Stomach (tissue), 9 donors: Measurements from ENCODE around the gene RING1. TPM values are rescaled to one million over a fixed set of nuclear protein-coding genes. Genes with fewer than 3 reads are reported as not detected.
A peak's percentile ranks its signal among the peaks of the same experiment; 100 is the strongest.

Experiments
- DNase-seq, 2 donors: peaks; one replicate each; pipeline versions ENCODE4 v3.0.0 to v3.0.0-alpha.2; 2013 to 2019
- H3K27ac ChIP-seq, 5 donors: fragments of 200-600 bp in 4 of 5; sonication (generic) in 4 of 5; one replicate each; pipeline ENCODE4 v1.5.1; 2013 to 2019; ENCODE audit warnings: mild to moderate bottlenecking in 1 of 5, moderate library complexity in 1 of 5
- H3K27me3 ChIP-seq, 3 donors: fragments of 200-600 bp; sonication (generic); one replicate each; pipeline ENCODE4 v1.5.1; 2017 to 2019; ENCODE audit warnings: mixed run types in 1 of 3
- H3K36me3 ChIP-seq, 4 donors: fragments of 200-600 bp; sonication (generic); 1 replicate in 3 of 4; 2 replicates in 1 of 4; pipeline ENCODE4 v1.5.1; 2016 to 2019
- H3K4me1 ChIP-seq, 4 donors: fragments of 200-600 bp; sonication (generic); one replicate each; pipeline ENCODE4 v1.5.1; 2016 to 2019
- H3K4me3 ChIP-seq, 4 donors: fragments of 200-600 bp; sonication (generic) in 3 of 4; one replicate each; pipeline ENCODE4 v1.5.1; 2016 to 2019; ENCODE audit warnings: mild to moderate bottlenecking in 1 of 4
- H3K9me3 ChIP-seq, 4 donors: fragments of 200-600 bp; sonication (generic); one replicate each; pipeline ENCODE4 v1.5.1; 2016 to 2019
- CTCF ChIP-seq, 7 experiments: fragments of 450-650 bp in 4 of 7; fragments of 200-600 bp in 3 of 7; sonication (generic) in 3 of 7; IDR thresholded peaks; one replicate each; pipeline ENCODE4 v1.5.1; 2016 to 2019; ENCODE audit warnings: antibody characterized with exemption in 7 of 7, control low read depth in 2 of 7, mild to moderate bottlenecking in 1 of 7
- EP300 ChIP-seq: sonication (generic); formaldehyde crosslinking; IDR thresholded peaks from one replicate; pipeline ENCODE4 v1.6.1; 2017; ENCODE audit warnings: antibody characterized with exemption
- POLR2A ChIP-seq, 4 donors: fragments of 450-650 bp; IDR thresholded peaks; one replicate each; pipeline ENCODE4 v1.6.1; 2016; ENCODE audit warnings: antibody characterized with exemption in 4 of 4, control low read depth in 2 of 4, mild to moderate bottlenecking in 1 of 4, moderate library complexity in 1 of 4
- POLR2AphosphoS5 ChIP-seq, 3 donors: sonication (generic); formaldehyde crosslinking; IDR thresholded peaks; one replicate each; pipeline ENCODE4 v1.6.1; 2016; ENCODE audit warnings: antibody characterized with exemption in 3 of 3
- WGBS, 5 donors: extraction: QIAGEN DNeasy Blood & Tissue Kit in 3 of 5; methylation state at CpG; one replicate each; pipeline versions ENCODE4 v1.1.5 to v1.1.7; 2013 to 2018; 5-methylcytosine and 5-hydroxymethylcytosine counted together
- intact Hi-C: fragments of 100-400 bp; cut with DNase I; formaldehyde crosslinking; loops from one replicate; pipeline ENCODE4 v1.15.1; 2023; ENCODE audit warnings: low total_unique reads
- polyA plus RNA-seq, 3 donors: library from polyadenylated mRNA; stranded (reverse); fragments of 200-250 nt; gene quantifications; one replicate each; pipeline ENCODE4 v1.2.3, GENCODE V29; 2013
- total RNA-seq, 5 donors: library from RNA; depleted of rRNA; stranded (reverse); fragments of >200 nt; gene quantifications; one replicate each; pipeline versions ENCODE4 v1.1.0 to v1.2.3, GENCODE V29; 2014 to 2016
- donor health status: healthy with polysubstance abuse.
- donor health status: Bipolar disorder and iron deficiency.
- donor health status: healthy.

The RING1 gene
- total and polyA plus RNA-seq, 8 donors: 14.3 to 140 (median 28.9) TPM

DNA sequence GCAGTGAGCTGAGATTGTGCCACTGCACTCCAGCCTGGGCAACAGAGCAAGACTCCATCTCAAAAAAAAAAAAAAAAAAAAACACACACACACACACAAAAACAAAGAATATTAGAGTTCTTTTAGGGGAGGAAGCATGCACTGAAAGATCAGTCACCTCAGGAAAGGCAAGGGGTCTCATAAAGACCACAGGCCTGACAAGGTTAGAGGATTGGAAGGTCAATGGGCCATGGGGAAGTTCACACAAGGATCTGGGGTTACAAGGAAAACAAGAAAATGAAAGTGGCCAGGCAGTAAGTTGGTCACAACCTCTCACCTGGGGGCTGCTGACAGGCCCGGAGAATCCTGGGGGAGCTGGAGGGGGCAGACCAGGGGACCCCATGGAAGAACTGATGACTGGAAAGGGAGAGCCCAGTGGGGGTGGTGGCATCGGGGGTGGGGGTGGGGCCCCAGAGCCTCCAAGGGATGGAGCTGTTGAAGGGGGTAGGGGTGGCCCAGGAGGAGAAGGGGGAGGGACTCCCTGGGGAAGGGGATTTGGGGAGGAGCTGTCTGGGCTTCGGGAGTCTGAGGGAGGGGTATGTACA, 9.4 kb upstream of the RING1 start:
- Histone ChIP-seq H3K4me1 (peaks cover 44 to 60% (median 58%) of the 10 kb centered on the region in 4 donors), H3K9me3 (no peaks in the 10 kb centered on the region), H3K36me3 (peaks cover 50 to 65% (median 60%) of the 10 kb centered on the region in 4 donors), H3K27me3 (no peaks in the 10 kb centered on the region), H3K27ac (peak overlapping the region; percentile 9 to 98 (median 97)), H3K4me3 (peak overlapping the region; percentile 77 to 94 (median 86))
- TF ChIP-seq POLR2AphosphoS5 (IDR thresholded peaks at IDR 0.05) (no peak), EP300 (no peak), POLR2A (IDR thresholded peaks at IDR 0.05) (no peak), CTCF (IDR thresholded peaks at IDR 0.05) (no peak)
- DNase-seq: no peak
- 16 to 39% (median 25%) methylated on average over 3 of the region's 3 CpGs for WGBS, 5 donors
- intact Hi-C loops: no loop called here

DNA sequence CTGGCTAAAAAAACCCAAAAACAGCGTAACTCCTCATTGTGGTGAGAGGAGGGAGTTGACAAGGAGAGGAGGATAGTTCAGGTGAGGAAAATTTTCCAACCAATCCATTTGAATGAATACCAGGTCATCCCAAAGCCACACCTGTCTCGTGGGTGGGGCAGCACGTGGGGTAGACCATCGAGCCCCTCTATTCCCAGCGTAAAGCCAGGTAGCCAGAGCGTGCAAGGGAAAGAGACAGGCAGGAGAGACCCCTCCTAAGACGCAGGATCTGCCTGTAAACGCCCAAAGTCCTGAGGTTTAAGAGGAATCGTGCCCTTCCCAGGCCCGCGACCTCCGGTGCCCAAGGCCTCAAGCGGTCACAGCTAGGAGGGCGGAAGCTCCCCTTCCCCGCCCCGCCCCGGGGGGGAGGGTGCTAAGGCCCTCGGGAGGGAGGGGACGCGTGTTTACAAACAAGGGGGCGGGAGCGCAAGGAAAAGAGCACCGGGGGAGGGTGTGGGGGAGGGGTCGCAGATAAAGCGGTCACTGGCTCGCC, 8.5 kb upstream of the RING1 start:
- H3K36me3 ChIP-seq: peaks cover 42 to 57% (median 52%) of the 10 kb centered on the region in 4 donors
- H3K4me3 ChIP-seq: peak overlapping the region; percentile 77 to 94 (median 86)
- TF ChIP-seq POLR2AphosphoS5 (IDR thresholded peaks at IDR 0.05): no peak
- no peak for TF ChIP-seq POLR2A (IDR thresholded peaks at IDR 0.05)
- no peak for TF ChIP-seq CTCF (IDR thresholded peaks at IDR 0.05)
- no peak for TF ChIP-seq EP300
- H3K9me3 ChIP-seq: no peaks in the 10 kb centered on the region
- intact Hi-C loops: no loop called here
- H3K27me3 ChIP-seq: no peaks in the 10 kb centered on the region
- DNase-seq: peak; percentile 75 to 89
- peaks cover 50 to 68% (median 66%) of the 10 kb centered on the region in 4 donors for H3K4me1 ChIP-seq
- H3K27ac ChIP-seq: peak overlapping the region; percentile 94 to 98 (median 97)
- 1 to 2% (median 1%) methylated on average over 16 to 26 of the region's 26 CpGs for WGBS, 5 donors

DNA sequence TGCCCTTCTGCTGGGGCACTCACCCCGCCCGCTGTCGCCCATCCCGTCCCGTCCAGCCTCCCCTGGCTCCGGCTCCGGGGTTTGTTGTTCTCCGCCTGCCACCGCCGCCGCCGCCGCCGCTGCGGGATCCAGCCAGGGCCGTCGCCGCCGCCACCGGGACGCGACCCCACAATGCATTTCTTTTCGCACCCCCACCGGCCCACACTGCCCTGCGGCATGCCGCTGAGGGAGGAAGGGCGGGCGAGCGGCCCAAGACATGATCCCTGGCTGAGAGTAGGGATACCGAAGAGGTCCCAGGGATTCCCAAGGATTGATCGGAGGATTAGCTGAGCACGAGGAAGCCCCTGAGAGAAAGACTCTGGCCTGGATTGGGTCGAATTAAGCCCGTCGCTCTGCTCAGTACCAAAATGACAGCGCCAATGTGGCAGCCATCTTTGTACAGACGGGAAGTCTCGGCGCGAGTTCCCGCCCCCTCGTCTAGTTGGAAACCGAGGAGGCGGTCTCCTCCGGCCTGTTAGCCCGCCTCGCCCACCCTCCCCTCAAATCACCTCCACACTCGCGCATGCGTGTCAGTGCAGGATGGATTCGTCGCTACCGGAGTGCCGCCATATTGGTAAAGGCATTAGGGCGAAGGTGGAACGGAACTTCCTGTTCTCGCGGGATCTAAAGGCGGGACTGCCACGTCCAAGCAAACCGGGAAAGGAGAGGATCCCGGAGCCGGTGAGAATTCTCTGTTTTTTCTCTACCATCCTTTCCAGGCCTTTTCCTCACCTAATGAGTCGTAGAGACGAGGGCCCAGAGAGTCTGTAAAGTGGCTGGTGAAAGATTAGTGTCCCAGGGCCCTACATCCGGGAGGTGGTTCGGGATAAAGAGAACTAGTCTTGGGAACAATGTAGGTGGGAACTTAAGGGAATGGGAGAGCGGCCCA, 7.8 kb upstream of the RING1 start, which contains the start of the genes RXRB and SLC39A7:
Gene RXRB, minus strand, starts transcription at position 447 of the 928 bp plus-strand sequence. Its CDS starts 189 bp downstream, at position 258.
Gene SLC39A7, plus strand, starts transcription at position 649 of the 928 bp plus-strand sequence. CDS start 379 bp downstream, outside the sequence.
- H3K4me3 ChIP-seq: peak within 1 kb of the TSS; percentile 77 to 94 (median 86)
- peak; percentile 99 to 100 for DNase-seq
- intact Hi-C loops: no loop called here
- H3K36me3 ChIP-seq: peaks cover 35 to 50% (median 45%) of the 10 kb centered on the region in 4 donors
- peak within 1 kb of the TSS; percentile 94 to 98 (median 97) for H3K27ac ChIP-seq
- WGBS, 5 donors: 0 to 1% (median 0%) methylated on average over 55 to 68 of the region's 68 CpGs
- TF ChIP-seq POLR2AphosphoS5 (IDR thresholded peaks at IDR 0.05) (peak; percentile 65 to 92 (median 71)), CTCF (IDR thresholded peaks at IDR 0.05) (no peak), POLR2A (IDR thresholded peaks at IDR 0.05) (peak in 1 of 4 donors; percentile 8), EP300 (no peak)
- peaks cover 57 to 75% (median 72%) of the 10 kb centered on the region in 4 donors for H3K4me1 ChIP-seq
- no peaks in the 10 kb centered on the region for H3K9me3 ChIP-seq
- H3K27me3 ChIP-seq: no peaks in the 10 kb centered on the region

DNA sequence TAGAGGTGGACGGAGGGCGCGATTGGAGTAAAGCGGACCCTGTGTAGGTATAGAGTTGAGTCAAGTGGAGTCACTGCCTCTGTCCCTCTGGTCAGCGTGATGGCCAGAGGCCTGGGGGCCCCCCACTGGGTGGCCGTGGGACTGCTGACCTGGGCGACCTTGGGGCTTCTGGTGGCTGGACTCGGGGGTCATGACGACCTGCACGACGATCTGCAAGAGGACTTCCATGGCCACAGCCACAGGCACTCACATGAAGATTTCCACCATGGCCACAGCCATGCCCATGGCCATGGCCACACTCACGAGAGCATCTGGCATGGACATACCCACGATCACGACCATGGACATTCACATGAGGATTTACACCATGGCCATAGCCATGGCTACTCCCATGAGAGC, 7.2 kb upstream of the RING1 start:
- peak overlapping the region; percentile 77 to 94 (median 86) for H3K4me3 ChIP-seq
- H3K36me3 ChIP-seq: peaks cover 28 to 43% (median 38%) of the 10 kb centered on the region in 4 donors
- DNase-seq: no peak
- H3K27me3 ChIP-seq: no peaks in the 10 kb centered on the region
- peak overlapping the region; percentile 94 to 98 (median 97) for H3K27ac ChIP-seq
- 1 to 6% (median 1%) methylated on average over 7 to 14 of the region's 14 CpGs for WGBS, 5 donors
- H3K4me1 ChIP-seq: peaks cover 58 to 78% (median 75%) of the 10 kb centered on the region in 4 donors
- intact Hi-C loops: no loop called here
- H3K9me3 ChIP-seq: no peaks in the 10 kb centered on the region
- TF ChIP-seq EP300 (no peak), CTCF (IDR thresholded peaks at IDR 0.05) (no peak), POLR2A (IDR thresholded peaks at IDR 0.05) (no peak), POLR2AphosphoS5 (IDR thresholded peaks at IDR 0.05) (no peak)
